ENCODE measurements around the gene DAZAP1.

- TF ChIP-seq, protein P1, sequence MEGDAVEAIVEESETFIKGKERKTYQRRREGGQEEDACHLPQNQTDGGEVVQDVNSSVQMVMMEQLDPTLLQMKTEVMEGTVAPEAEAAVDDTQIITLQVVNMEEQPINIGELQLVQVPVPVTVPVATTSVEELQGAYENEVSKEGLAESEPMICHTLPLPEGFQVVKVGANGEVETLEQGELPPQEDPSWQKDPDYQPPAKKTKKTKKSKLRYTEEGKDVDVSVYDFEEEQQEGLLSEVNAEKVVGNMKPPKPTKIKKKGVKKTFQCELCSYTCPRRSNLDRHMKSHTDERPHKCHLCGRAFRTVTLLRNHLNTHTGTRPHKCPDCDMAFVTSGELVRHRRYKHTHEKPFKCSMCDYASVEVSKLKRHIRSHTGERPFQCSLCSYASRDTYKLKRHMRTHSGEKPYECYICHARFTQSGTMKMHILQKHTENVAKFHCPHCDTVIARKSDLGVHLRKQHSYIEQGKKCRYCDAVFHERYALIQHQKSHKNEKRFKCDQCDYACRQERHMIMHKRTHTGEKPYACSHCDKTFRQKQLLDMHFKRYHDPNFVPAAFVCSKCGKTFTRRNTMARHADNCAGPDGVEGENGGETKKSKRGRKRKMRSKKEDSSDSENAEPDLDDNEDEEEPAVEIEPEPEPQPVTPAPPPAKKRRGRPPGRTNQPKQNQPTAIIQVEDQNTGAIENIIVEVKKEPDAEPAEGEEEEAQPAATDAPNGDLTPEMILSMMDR (IDR thresholded peaks at IDR 0.05), result no peak
- no peak for TF ChIP-seq POLR2A (IDR thresholded peaks at IDR 0.05)
Observed at GRCh38 chr19:1389033-1389940, 18.1 kb upstream of the DAZAP1 start.
